H1 (cell line): ENCODE data around the gene ARID5A. TPM values are rescaled to one million over a fixed set of nuclear protein-coding genes. Genes with fewer than 3 reads are reported as not detected.

Source experiments
- ATF3 ChIP-seq: IDR thresholded peaks from 2 replicates; pipeline ENCODE4 v1.6.1; 2011; ENCODE audit warnings: low read depth, mild to moderate bottlenecking, low read length; ENCODE audit not compliant: insufficient read depth
- CHD1 ChIP-seq: IDR thresholded peaks from 2 replicates; pipeline ENCODE4 v1.6.1; 2012; ENCODE audit warnings: low read depth, low read length, improper control_type of control experiment
- CHD7 ChIP-seq: fragments of 300-600 bp; sonication (generic); IDR thresholded peaks from 2 replicates; pipeline ENCODE4 v1.7.1; 2012; ENCODE audit warnings: low read length, moderate library complexity, mild to moderate bottlenecking, inconsistent platforms; ENCODE audit not compliant: insufficient replicate concordance
- FOSL1 ChIP-seq: IDR thresholded peaks from 2 replicates; pipeline ENCODE4 v1.6.1; 2011; ENCODE audit warnings: mild to moderate bottlenecking, low read depth, low read length, moderate library complexity; ENCODE audit not compliant: insufficient read depth
- HDAC2 ChIP-seq, 2 experiments: fragments of 300-600 bp in 1 of 2; sonication (generic) in 1 of 2; IDR thresholded peaks; 2 replicates each; pipeline ENCODE4 v1.6.1; 2011 to 2012; ENCODE audit warnings: low read depth in 2 of 2, low read length in 2 of 2, mild to moderate bottlenecking in 2 of 2, moderate library complexity in 2 of 2, borderline replicate concordance in 1 of 2, inconsistent platforms in 1 of 2
- POLR2AphosphoS5 ChIP-seq: IDR thresholded peaks from 2 replicates; pipeline ENCODE4 v1.6.1; 2011; ENCODE audit warnings: low read depth, low read length
- RBBP5 ChIP-seq: IDR thresholded peaks from 2 replicates; pipeline ENCODE4 v1.7.1; 2012; ENCODE audit warnings: low read depth, mild to moderate bottlenecking, inconsistent platforms, low read length, moderate library complexity, borderline replicate concordance
- SIN3A ChIP-seq, 2 experiments: IDR thresholded peaks in 1 of 2; conservative IDR thresholded peaks in 1 of 2; 2 replicates each; pipeline ENCODE4 v1.6.1; 2011 to 2012; ENCODE audit warnings: low read length in 2 of 2, improper control_type of control experiment in 1 of 2, low read depth in 1 of 2, mild to moderate bottlenecking in 1 of 2
- polyA plus RNA-seq, 7 experiments: library from polyadenylated mRNA; depleted of rRNA in 3 of 7; stranded (reverse) in 5 of 7; unstranded in 2 of 7; fragments of >200 nt in 5 of 7; fragments of 200-250 nt in 2 of 7; gene quantifications; 1 replicate in 5 of 7; 2 replicates in 1 of 7; 4 replicates in 1 of 7; pipeline versions ENCODE4 v1.2.1 to v1.2.3, GENCODE V29; 2011 to 2013; ENCODE audit warnings: missing spikeins in 2 of 7, mixed read lengths in 2 of 7
- total RNA-seq: library from RNA; stranded (reverse); fragmentation: NEBNext Ultra II Directional; extraction: Animal tissue kit (Norgen Biotek cat#: 25700); gene quantifications from 2 replicates; pipeline ENCODE4 v1.2.1, GENCODE V29; 2021

Gene ARID5A
- total and polyA plus RNA-seq, 2 of the 8 experiments (the other 6 are each of a cell fraction or from before 2014, with no cell fraction given) = 3.3 to 5.3 TPM

GRCh38 chr2:96548558-96549465, 12.3 kb downstream of the ARID5A start (continued):
- TF ChIP-seq CHD1 (no peak), POLR2AphosphoS5 (no peak), FOSL1 (no peak), RBBP5 (no peak), HDAC2 (IDR thresholded peaks at IDR 0.05; ENCODE audit: borderline replicate concordance in 1 of 2, low read depth in 2 of 2, low read length in 2 of 2) (no peak), SIN3A (conservative IDR thresholded peaks at IDR 0.05 in 1 of 2, IDR thresholded peaks at IDR 0.05 in 1 of 2; ENCODE audit: low read depth in 1 of 2, low read length in 2 of 2) (no peak), CHD7 (no peak), ATF3 (no peak)
